NCI-H2029 treated with DMSO at 0.1 percent for 48 hours (cell line): ENCODE data around the gene HFE.
A peak's percentile ranks its signal among the peaks of the same experiment; 100 is the strongest.
"Not testable (repeated sequence)": the region's sequence is repeated elsewhere in the genome, so short reads cannot be mapped to it uniquely, and the experiment has no call there.

Experiments used
- DNase-seq: peaks from one replicate; lab custom pipeline; 2025; lab: John Stamatoyannopoulos, UW

HFE gene

GRCh38 chr6:26087284-26088115, at the start of gene HFE:
Gene HFE (plus strand): TSS chr6:26087429. CDS start chr6:26087441, 12 bp downstream.
- DNase-seq = peak; percentile 38

- no peak for DNase-seq
Measured at GRCh38 chr6:26041946-26042345, 45.3 kb upstream of the HFE start.

- peak; percentile 99 for DNase-seq
Measured at GRCh38 chr6:26043384-26044139, 43.7 kb upstream of the HFE start.

GRCh38 chr6:26044140-26045064, 42.8 kb upstream of the HFE start:
- peak; percentile 72 for DNase-seq

- peak; percentile 96 for DNase-seq
Measured at GRCh38 chr6:26045065-26045927, 41.9 kb upstream of the HFE start.

- no peak for DNase-seq
Measured at GRCh38 chr6:26045928-26046368, 41.3 kb upstream of the HFE start.

GRCh38 chr6:26047329-26047728, 39.9 kb upstream of the HFE start:
- not testable (repeated sequence) for DNase-seq

- DNase-seq = no peak
Measured at GRCh38 chr6:26048590-26048989, 38.6 kb upstream of the HFE start.

GRCh38 chr6:26051665-26052310, 35.4 kb upstream of the HFE start:
- DNase-seq = no peak

GRCh38 chr6:26052762-26053250, 34.4 kb upstream of the HFE start:
- not testable (repeated sequence) for DNase-seq

- no peak for DNase-seq
Measured at GRCh38 chr6:26053992-26054780, 33.0 kb upstream of the HFE start.

GRCh38 chr6:26054781-26055718, 32.2 kb upstream of the HFE start:
- peak; percentile 97 for DNase-seq

GRCh38 chr6:26055719-26056582, 31.3 kb upstream of the HFE start:
- DNase-seq = peak; percentile 70

GRCh38 chr6:26056583-26057350, 30.5 kb upstream of the HFE start:
- no peak for DNase-seq

GRCh38 chr6:26057899-26058298, 29.3 kb upstream of the HFE start:
- no peak for DNase-seq

GRCh38 chr6:26058477-26059033, 28.7 kb upstream of the HFE start:
- DNase-seq = not testable (repeated sequence)
